SK-N-MC (cell line): ENCODE results near the gene GPR158.

ENCODE experiments used
- EZH2 ChIP-seq: fragments of 200-600 bp; sonication (generic); IDR thresholded peaks from one replicate; pipeline ENCODE4 v1.6.1; 2017; ENCODE audit warnings: antibody characterized with exemption
- POLR2AphosphoS5 ChIP-seq: IDR thresholded peaks from 2 replicates; pipeline ENCODE4 v1.6.1; 2012; ENCODE audit warnings: mild to moderate bottlenecking, low read depth, low read length, borderline replicate concordance

GRCh38 chr10:25306386-25306785 lies 131.6 kb downstream of the GPR158 start:
- no peak for TF ChIP-seq POLR2AphosphoS5
- TF ChIP-seq EZH2 = no peak
